B cell (primary cell): Measurements from ENCODE around the gene SRRD. TPM values are rescaled to one million over a fixed set of nuclear protein-coding genes. Genes with fewer than 3 reads are reported as not detected.

Experiments used
- ATAC-seq: fragments of 200-7000 bp; cut with Tn5 transposase; one replicate; pipeline ENCODE4 v1.10.0; 2021; ENCODE audit warnings: low read depth, mild to moderate bottlenecking, moderate number of reproducible peaks, moderate library complexity
- CTCF ChIA-PET: fragments of 350-600 bp; sonication (Branson Sonifier 250); formaldehyde crosslinking; loops from one replicate; lab custom pipeline; 2021; ENCODE audit warnings: antibody characterized with exemption, inconsistent platforms; lab: Charles Lee
- POLR2A ChIA-PET: fragments of 350-600 bp; sonication (Branson Sonifier 250); formaldehyde crosslinking; loops from one replicate; lab custom pipeline; 2021; ENCODE audit warnings: antibody characterized with exemption; lab: Charles Lee
- DNase-seq: peaks from one replicate; pipeline ENCODE4 v3.0.0; 2013
- H2AFZ ChIP-seq: 2 replicates; pipeline ENCODE4 v1.6.1; 2012; ENCODE audit warnings: mild to moderate bottlenecking, low read depth, low read length; ENCODE audit not compliant: insufficient read depth, poor library complexity, severe bottlenecking
- H3K27ac ChIP-seq, 2 donors: 1 replicate in 1 of 2; 2 replicates in 1 of 2; pipeline ENCODE4 v1.5.1; 2012 to 2013; ENCODE audit warnings: low read length in 2 of 2, mild to moderate bottlenecking in 2 of 2, moderate library complexity in 1 of 2
- H3K27me3 ChIP-seq, 4 experiments: fragments of 200-600 bp in 1 of 4; sonication (generic) in 1 of 4; replicated peaks in 1 of 4; 1 replicate in 2 of 4; 2 replicates in 2 of 4; pipeline versions ENCODE4 v1.6.1 to v1.7.0; 2013 to 2016; ENCODE audit warnings: low read length in 3 of 4, mild to moderate bottlenecking in 2 of 4, mixed read lengths in 1 of 4, moderate library complexity in 1 of 4; ENCODE audit not compliant: insufficient read depth in 4 of 4, control insufficient read depth in 3 of 4; ENCODE audit errors: control extremely low read depth in 1 of 4
- H3K36me3 ChIP-seq, 2 experiments: replicated peaks in 1 of 2; 1 replicate in 1 of 2; 2 replicates in 1 of 2; pipeline versions ENCODE4 v1.6.1 to v1.7.1; 2013; ENCODE audit warnings: low read length in 1 of 2; ENCODE audit not compliant: insufficient read depth in 2 of 2, control insufficient read depth in 1 of 2; ENCODE audit errors: control extremely low read depth in 1 of 2, extremely low read depth in 1 of 2
- H3K4me1 ChIP-seq, 2 donors: fragments of 200-600 bp in 1 of 2; sonication (generic) in 1 of 2; 1 replicate in 1 of 2; 2 replicates in 1 of 2; pipeline versions ENCODE4 v1.5.1 to v1.6.1; 2013 to 2017; ENCODE audit warnings: low read length in 2 of 2; ENCODE audit not compliant: control insufficient read depth in 2 of 2, insufficient read depth in 2 of 2
- H3K4me2 ChIP-seq: replicated peaks from 2 replicates; pipeline ENCODE3; 2012; ENCODE audit warnings: mild to moderate bottlenecking, low read depth, low read length; ENCODE audit not compliant: poor library complexity, severe bottlenecking
- H3K4me3 ChIP-seq, 5 experiments: fragments of 200-600 bp in 1 of 5; sonication (generic) in 1 of 5; 1 replicate in 3 of 5; 2 replicates in 2 of 5; pipeline versions ENCODE4 v1.5.1 to v1.7.0; 2011 to 2016; ENCODE audit warnings: low read length in 4 of 5, mild to moderate bottlenecking in 4 of 5, low read depth in 2 of 5, control low read depth in 1 of 5, moderate library complexity in 1 of 5; ENCODE audit not compliant: insufficient read depth in 1 of 5; ENCODE audit errors: control extremely low read depth in 1 of 5, extremely low read depth in 1 of 5
- H3K79me2 ChIP-seq: fragments of 200-600 bp; sonication (generic); one replicate; pipeline ENCODE4 v1.6.0; 2016; ENCODE audit warnings: low read length; ENCODE audit not compliant: control insufficient read depth, insufficient read depth
- H3K9ac ChIP-seq: fragments of 200-600 bp; sonication (generic); 2 replicates; pipeline ENCODE4 v1.6.1; 2017; ENCODE audit warnings: mild to moderate bottlenecking, low read length, moderate library complexity
- H3K9me3 ChIP-seq, 3 donors: one replicate each; pipeline versions ENCODE4 v1.6.1 to v1.7.1; 2013; ENCODE audit warnings: low read length in 2 of 3; ENCODE audit not compliant: control insufficient read depth in 2 of 3, insufficient read depth in 1 of 3; ENCODE audit errors: control extremely low read depth in 1 of 3
- H4K20me1 ChIP-seq: 2 replicates; pipeline ENCODE4 v1.6.0; 2012; ENCODE audit warnings: mild to moderate bottlenecking, low read length; ENCODE audit not compliant: insufficient read depth, control insufficient read depth, poor library complexity, severe bottlenecking
- H3K27ac Mint-ChIP-seq: one replicate; pipeline ENCODE4 v1.8.0; 2021; ENCODE audit warnings: mixed read lengths
- H3K27me3 Mint-ChIP-seq: one replicate; pipeline ENCODE4 v1.8.0; 2021; ENCODE audit warnings: mixed read lengths
- H3K4me1 Mint-ChIP-seq: one replicate; pipeline ENCODE4 v1.8.0; 2021; ENCODE audit warnings: mixed read lengths
- H3K4me3 Mint-ChIP-seq: one replicate; pipeline ENCODE4 v1.8.0; 2021; ENCODE audit warnings: mixed read lengths
- H3K9me3 Mint-ChIP-seq: one replicate; pipeline ENCODE4 v1.8.0; 2022; ENCODE audit warnings: mixed read lengths; ENCODE audit not compliant: insufficient read depth
- CTCF ChIP-seq: fragments of 200-600 bp; IDR thresholded peaks from one replicate; pipeline ENCODE4 v1.8.0; 2022; ENCODE audit warnings: antibody characterized with exemption, mild to moderate bottlenecking
- EZH2 ChIP-seq: IDR thresholded peaks from 2 replicates; pipeline ENCODE4 v1.6.1; 2012; ENCODE audit warnings: borderline replicate concordance, low read depth, mild to moderate bottlenecking, moderate library complexity, low read length; ENCODE audit not compliant: insufficient read depth, poor library complexity, severe bottlenecking
- WGBS: methylation state at CpG from one replicate; pipeline ENCODE4 v1.1.5; 2013; ENCODE audit warnings: missing lambda C conversion rate; ENCODE audit not compliant: insufficient coverage; 5-methylcytosine and 5-hydroxymethylcytosine counted together
- intact Hi-C: fragments of 100-400 bp; cut with micrococcal nuclease; formaldehyde crosslinking; loops from one replicate; pipeline ENCODE4 v1.10.0; 2022
- polyA plus RNA-seq: library from polyadenylated mRNA; depleted of rRNA; stranded (reverse); fragments of >200 nt; gene quantifications from 2 replicates; pipeline ENCODE4 v1.2.3, GENCODE V29; 2012
- total RNA-seq, 2 donors: library from RNA; stranded (reverse); fragments of 120-200 nt in 1 of 2; gene quantifications; 1 replicate in 1 of 2; 2 replicates in 1 of 2; pipeline versions ENCODE4 v1.2.3 to v1.2.4, GENCODE V29; 2013 to 2022

SRRD gene
- total and polyA plus RNA-seq, 2 donors (not counting 1 experiment from before 2014, with no cell fraction given) = 7.8 to 19.2 TPM

- ATAC-seq (no peak), DNase-seq (no peak)
- no peak overlapping the region for H3K27ac ChIP-seq
- no peaks in the 10 kb centered on the region for H4K20me1 ChIP-seq
- H3K4me1 ChIP-seq = no peaks in the 10 kb centered on the region
- no peak overlapping the region for H3K4me2 ChIP-seq
- Mint-ChIP-seq H3K27ac (no peak overlapping the region), H3K27me3 (no peaks in the 10 kb centered on the region), H3K4me1 (peaks cover 4% of the 10 kb centered on the region), H3K4me3 (no peak overlapping the region), H3K9me3 (no peaks in the 10 kb centered on the region)
- intact Hi-C loops = no loop called here
- WGBS = 95% methylated on average over 15 of the region's 17 CpGs
- TF ChIP-seq EZH2 = no peak
- TF ChIP-seq CTCF = no peak
- H3K9ac ChIP-seq = no peak overlapping the region
- no peaks in the 10 kb centered on the region for H3K27me3 ChIP-seq
- no peak overlapping the region for H2AFZ ChIP-seq
- H3K9me3 ChIP-seq = no peaks in the 10 kb centered on the region
- no peak overlapping the region for H3K4me3 ChIP-seq
- CTCF ChIA-PET = interaction anchor here (1.1 kb wide), 1 partner anchor 14 kb away, joined by 3 read pairs; no protein-coding TSS in a partner anchor
- POLR2A ChIA-PET = no interaction called here
- no peaks in the 10 kb centered on the region for H3K79me2 ChIP-seq
- H3K36me3 ChIP-seq = peaks cover 0 to 33% of the 10 kb centered on the region in 2 experiments
Measured at GRCh38 chr22:26446808-26447515, 36.7 kb upstream of the SRRD start.

- Mint-ChIP-seq H3K27ac (no peak overlapping the region), H3K27me3 (no peaks in the 10 kb centered on the region), H3K4me1 (no peaks in the 10 kb centered on the region), H3K4me3 (no peak overlapping the region), H3K9me3 (no peaks in the 10 kb centered on the region)
- TF ChIP-seq EZH2 (no peak), CTCF (no peak)
- H4K20me1 ChIP-seq = no peaks in the 10 kb centered on the region
- H3K4me2 ChIP-seq = no peak overlapping the region
- no peak overlapping the region for H3K9ac ChIP-seq
- H3K79me2 ChIP-seq = no peaks in the 10 kb centered on the region
- no peaks in the 10 kb centered on the region for H3K9me3 ChIP-seq
- 90% methylated on average over 14 of the region's 15 CpGs for WGBS
- intact Hi-C loops = no loop called here
- no peak overlapping the region for H3K4me3 ChIP-seq
- DNase-seq (no peak), ATAC-seq (no peak)
- no peaks in the 10 kb centered on the region for H3K27me3 ChIP-seq
- POLR2A ChIA-PET = no interaction called here
- CTCF ChIA-PET = interaction anchor here (1.1 kb wide), 1 partner anchor 13 kb away, joined by 3 read pairs; no protein-coding TSS in a partner anchor
- H3K36me3 ChIP-seq = peaks cover 1 to 34% of the 10 kb centered on the region in 2 experiments
- H3K27ac ChIP-seq = no peak overlapping the region
- H2AFZ ChIP-seq = no peak overlapping the region
- no peaks in the 10 kb centered on the region for H3K4me1 ChIP-seq
Measured at GRCh38 chr22:26447584-26448329, 35.9 kb upstream of the SRRD start.
